Measurements from ENCODE around the gene SCAI. TPM values are rescaled to one million over a fixed set of nuclear protein-coding genes. Genes with fewer than 3 reads are reported as not detected.

SCAI gene
- total RNA-seq, 6 experiments from 2014 or later, result 4.7 to 7.2 (median 5.6) TPM

- Mint-ChIP-seq H3K36me3 (ENCODE audit: low read depth) (peaks cover 28% of the 10 kb centered on the region), H3K9me3 (no peaks in the 10 kb centered on the region), H3K4me1 (ENCODE audit: low read depth) (no peaks in the 10 kb centered on the region), H3K27ac (no peak overlapping the region), H3K27me3 (ENCODE audit: insufficient read depth) (peaks cover 2% of the 10 kb centered on the region; the same call in 1 of the 2 replicates), H3K4me3 (no peak overlapping the region)
- no peak for DNase-seq
- no peak for TF ChIP-seq CTCF (IDR thresholded peaks at IDR 0.05)
Measured at GRCh38 chr9:124914753-124915405, 228.4 kb downstream of the SCAI start.

- DNase-seq, result no peak
- Mint-ChIP-seq H3K36me3 (ENCODE audit: low read depth) (peaks cover 32% of the 10 kb centered on the region), H3K9me3 (no peaks in the 10 kb centered on the region), H3K4me3 (no peak overlapping the region), H3K27me3 (ENCODE audit: insufficient read depth) (peaks cover 2% of the 10 kb centered on the region; the same call in 1 of the 2 replicates), H3K27ac (no peak overlapping the region), H3K4me1 (ENCODE audit: low read depth) (no peaks in the 10 kb centered on the region)
- no peak for TF ChIP-seq CTCF (IDR thresholded peaks at IDR 0.05)
Measured at GRCh38 chr9:124913378-124913777, 229.9 kb downstream of the SCAI start.

DNA sequence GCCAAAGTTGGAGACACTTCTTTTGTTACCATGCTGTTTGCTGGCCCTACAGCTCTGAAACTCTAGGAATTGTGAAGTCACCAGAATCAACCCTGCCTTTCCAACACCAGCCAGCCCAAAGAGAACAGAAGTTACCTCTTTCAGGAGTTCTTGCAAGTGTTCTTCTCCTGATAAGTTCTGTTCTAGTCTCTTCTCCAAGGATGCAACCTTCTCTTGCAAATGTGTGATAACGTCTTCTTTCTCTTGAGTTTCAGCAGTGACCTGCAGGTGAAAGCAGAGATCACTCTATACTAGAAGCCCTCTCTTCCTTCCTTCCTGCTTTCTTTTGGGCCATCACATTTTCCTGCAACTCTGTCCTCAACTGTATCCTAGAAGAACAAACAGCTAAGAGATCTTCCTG is 231.6 kb downstream of the SCAI start:
- Mint-ChIP-seq H3K4me3 (no peak overlapping the region), H3K27me3 (ENCODE audit: insufficient read depth) (peaks cover 2% of the 10 kb centered on the region; the same call in 1 of the 2 replicates), H3K9me3 (no peaks in the 10 kb centered on the region), H3K36me3 (ENCODE audit: low read depth) (peaks cover 34% of the 10 kb centered on the region), H3K27ac (no peak overlapping the region), H3K4me1 (ENCODE audit: low read depth) (no peaks in the 10 kb centered on the region)
- DNase-seq, result no peak
- TF ChIP-seq CTCF (IDR thresholded peaks at IDR 0.05), result no peak

DNA sequence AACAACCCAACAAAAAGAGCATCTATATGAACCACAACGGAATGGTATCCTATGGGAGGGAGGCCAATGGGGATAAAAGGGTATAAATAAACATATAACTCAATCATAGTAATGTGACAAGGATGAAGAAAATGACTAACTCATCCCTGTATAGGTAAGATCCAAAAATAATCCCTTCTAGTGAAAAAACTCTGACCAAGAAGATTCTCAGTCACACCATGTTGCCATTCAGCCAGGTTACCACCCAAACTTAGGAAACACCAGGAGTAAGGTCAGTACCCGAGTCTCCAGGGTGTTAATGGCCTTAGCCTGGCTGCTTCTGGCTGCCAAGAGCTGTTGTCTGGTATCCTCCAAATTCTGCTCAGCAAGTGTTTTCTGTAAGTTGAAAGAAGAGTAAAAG is 235.2 kb downstream of the SCAI start:
- no peaks in the 10 kb centered on the region; the same call in 1 of the 2 replicates for H3K27me3 Mint-ChIP-seq (ENCODE audit: insufficient read depth)
- TF ChIP-seq CTCF (IDR thresholded peaks at IDR 0.05), result no peak
- no peak overlapping the region for H3K4me3 Mint-ChIP-seq
- no peaks in the 10 kb centered on the region for H3K9me3 Mint-ChIP-seq
- H3K36me3 Mint-ChIP-seq (ENCODE audit: low read depth), result peaks cover 27% of the 10 kb centered on the region
- no peak overlapping the region for H3K27ac Mint-ChIP-seq
- DNase-seq, result no peak
- no peaks in the 10 kb centered on the region for H3K4me1 Mint-ChIP-seq (ENCODE audit: low read depth)

DNA sequence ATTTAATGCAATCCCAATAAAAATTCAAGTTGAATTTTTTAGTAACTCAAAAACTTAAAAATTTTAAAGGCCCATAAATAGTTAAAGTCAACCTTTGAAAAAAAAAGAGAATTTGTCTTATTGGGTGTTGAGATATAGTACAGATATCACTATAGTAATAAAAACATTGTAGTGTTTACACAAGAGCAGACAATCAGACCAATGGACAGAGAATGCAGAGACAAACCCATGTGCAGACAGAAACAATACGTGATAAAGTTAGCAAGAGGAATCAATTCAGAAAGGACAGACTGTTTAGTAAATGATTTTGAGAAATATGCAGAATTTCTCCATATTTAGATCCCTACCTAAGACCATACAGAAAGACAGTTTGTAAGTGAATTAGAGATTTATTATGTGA is 236.4 kb downstream of the SCAI start:
- Mint-ChIP-seq H3K27me3 (ENCODE audit: insufficient read depth) (no peaks in the 10 kb centered on the region; the same call in 1 of the 2 replicates), H3K36me3 (ENCODE audit: low read depth) (peaks cover 31% of the 10 kb centered on the region), H3K9me3 (no peaks in the 10 kb centered on the region), H3K4me1 (ENCODE audit: low read depth) (peaks cover under 1% of the 10 kb centered on the region; the same call in 1 of the 2 replicates), H3K27ac (no peak overlapping the region), H3K4me3 (no peak overlapping the region)
- DNase-seq, result no peak
- TF ChIP-seq CTCF (IDR thresholded peaks at IDR 0.05), result no peak
